Nephron (organoid): ENCODE measurements around the gene NEIL3.

ENCODE experiments used
- H3K27ac Mint-ChIP-seq, 3 experiments: 2 replicates each; pipeline ENCODE4 v1.8.0; 2020; ENCODE audit warnings: mixed read lengths in 3 of 3, mild to moderate bottlenecking in 2 of 3, moderate library complexity in 1 of 3
- H3K27me3 Mint-ChIP-seq: 2 replicates; pipeline ENCODE4 v1.8.0; 2021; ENCODE audit warnings: low read depth, mild to moderate bottlenecking, moderate library complexity, mixed read lengths
- H3K36me3 Mint-ChIP-seq: 2 replicates; pipeline ENCODE4 v1.8.0; 2020; ENCODE audit warnings: low read depth, mixed read lengths
- H3K4me1 Mint-ChIP-seq: 2 replicates; pipeline ENCODE4 v1.8.0; 2020; ENCODE audit warnings: mixed read lengths
- H3K4me3 Mint-ChIP-seq, 3 experiments: 2 replicates each; pipeline ENCODE4 v1.8.0; 2020; ENCODE audit warnings: mild to moderate bottlenecking in 3 of 3, mixed read lengths in 3 of 3, moderate library complexity in 2 of 3
- H3K9me3 Mint-ChIP-seq: 2 replicates; pipeline ENCODE4 v1.8.0; 2020; ENCODE audit warnings: mixed read lengths
- TF ChIP-seq, protein P1 (sequence below), 3 experiments: fragments of 200-600 bp; sonication (generic); IDR thresholded peaks; one replicate each; pipeline ENCODE4 v1.5.0; 2021; ENCODE audit warnings: antibody characterized with exemption in 3 of 3; ENCODE audit not compliant: unreplicated experiment in 3 of 3

Gene NEIL3

DNA sequence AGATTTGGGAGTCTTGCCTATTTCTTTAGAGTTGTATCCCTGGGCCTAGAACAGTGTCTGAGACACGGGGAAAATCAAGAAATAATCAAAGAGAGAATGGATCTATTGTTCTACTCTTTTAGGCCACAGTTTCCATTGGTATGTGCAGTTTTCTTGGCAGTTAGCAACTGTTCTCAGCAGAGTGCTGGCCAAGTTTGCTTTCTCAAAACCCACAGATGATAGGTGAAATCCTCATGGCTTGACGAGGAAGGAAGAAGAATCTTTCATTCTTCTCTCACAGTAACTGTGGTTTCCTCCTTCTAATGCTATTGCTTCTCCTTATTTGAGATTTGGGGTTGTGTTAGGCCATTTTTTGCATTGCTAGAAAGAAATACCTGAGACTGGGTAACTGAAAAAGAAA lies 90.4 kb downstream of the NEIL3 start:
- H3K4me1 Mint-ChIP-seq, result peaks cover 11% of the 10 kb centered on the region
- no peak overlapping the region for H3K4me3 Mint-ChIP-seq
- TF ChIP-seq, protein P1, sequence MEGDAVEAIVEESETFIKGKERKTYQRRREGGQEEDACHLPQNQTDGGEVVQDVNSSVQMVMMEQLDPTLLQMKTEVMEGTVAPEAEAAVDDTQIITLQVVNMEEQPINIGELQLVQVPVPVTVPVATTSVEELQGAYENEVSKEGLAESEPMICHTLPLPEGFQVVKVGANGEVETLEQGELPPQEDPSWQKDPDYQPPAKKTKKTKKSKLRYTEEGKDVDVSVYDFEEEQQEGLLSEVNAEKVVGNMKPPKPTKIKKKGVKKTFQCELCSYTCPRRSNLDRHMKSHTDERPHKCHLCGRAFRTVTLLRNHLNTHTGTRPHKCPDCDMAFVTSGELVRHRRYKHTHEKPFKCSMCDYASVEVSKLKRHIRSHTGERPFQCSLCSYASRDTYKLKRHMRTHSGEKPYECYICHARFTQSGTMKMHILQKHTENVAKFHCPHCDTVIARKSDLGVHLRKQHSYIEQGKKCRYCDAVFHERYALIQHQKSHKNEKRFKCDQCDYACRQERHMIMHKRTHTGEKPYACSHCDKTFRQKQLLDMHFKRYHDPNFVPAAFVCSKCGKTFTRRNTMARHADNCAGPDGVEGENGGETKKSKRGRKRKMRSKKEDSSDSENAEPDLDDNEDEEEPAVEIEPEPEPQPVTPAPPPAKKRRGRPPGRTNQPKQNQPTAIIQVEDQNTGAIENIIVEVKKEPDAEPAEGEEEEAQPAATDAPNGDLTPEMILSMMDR (IDR thresholded peaks at IDR 0.05; ENCODE audit: unreplicated experiment in 3 of 3), result no peak
- H3K27ac Mint-ChIP-seq, result no peak overlapping the region
- H3K27me3 Mint-ChIP-seq, result no peaks in the 10 kb centered on the region
- no peaks in the 10 kb centered on the region for H3K36me3 Mint-ChIP-seq
- H3K9me3 Mint-ChIP-seq, result peaks cover 7% of the 10 kb centered on the region

GRCh38 chr4:177401658-177402273 lies 92.1 kb downstream of the NEIL3 start:
- Mint-ChIP-seq H3K4me1 (peaks cover 11% of the 10 kb centered on the region), H3K27me3 (no peaks in the 10 kb centered on the region), H3K9me3 (peaks cover 7% of the 10 kb centered on the region), H3K36me3 (no peaks in the 10 kb centered on the region), H3K4me3 (no peak overlapping the region), H3K27ac (peak overlapping the region in 1 of 3 experiments; percentile 10)
- TF ChIP-seq, protein P1 (IDR thresholded peaks at IDR 0.05; ENCODE audit: unreplicated experiment in 3 of 3), result no peak

DNA sequence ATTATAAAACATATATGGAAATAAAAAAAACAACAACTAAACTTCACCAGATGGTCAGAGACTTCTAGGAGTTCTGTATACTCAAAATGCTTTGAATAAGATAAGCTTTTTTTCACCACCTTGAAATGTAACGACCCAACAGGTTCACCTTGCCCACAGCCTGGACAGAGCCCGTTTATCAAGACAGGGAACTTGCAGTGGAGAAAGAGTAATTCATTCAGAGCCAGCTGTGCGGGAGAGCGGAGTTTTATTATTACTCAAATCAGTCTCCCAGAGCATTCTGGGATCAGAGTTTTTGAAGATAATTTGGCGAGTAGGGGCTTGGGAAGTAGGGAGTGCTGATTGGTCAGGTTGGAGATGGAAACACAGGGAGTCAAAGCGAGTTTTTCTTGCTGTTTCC lies 94.1 kb downstream of the NEIL3 start:
- Mint-ChIP-seq H3K9me3 (peaks cover 3% of the 10 kb centered on the region), H3K4me1 (peaks cover 11% of the 10 kb centered on the region), H3K36me3 (no peaks in the 10 kb centered on the region), H3K4me3 (no peak overlapping the region), H3K27ac (peak overlapping the region in 1 of 3 experiments; percentile 89), H3K27me3 (no peaks in the 10 kb centered on the region)
- TF ChIP-seq, protein P1 (IDR thresholded peaks at IDR 0.05; ENCODE audit: unreplicated experiment in 3 of 3), result no peak

DNA sequence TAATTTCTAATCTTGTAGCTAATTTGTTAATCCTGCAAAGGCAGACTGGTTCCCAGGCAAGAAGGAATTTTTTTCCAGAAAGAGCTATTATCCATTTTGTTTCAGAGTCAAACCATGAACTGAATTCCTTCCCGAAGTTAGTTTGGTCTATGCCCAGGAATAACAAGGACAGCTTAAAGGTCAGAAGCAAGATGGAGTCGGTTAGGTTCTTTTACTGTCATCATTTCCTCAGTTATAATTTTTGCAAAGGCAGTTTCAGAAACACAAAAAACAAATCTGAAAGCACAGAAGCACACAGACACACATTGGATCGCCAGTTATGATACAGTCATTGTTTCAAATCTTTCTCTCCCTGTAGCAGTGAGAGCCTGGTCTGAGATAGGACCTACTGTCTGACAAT lies 94.7 kb downstream of the NEIL3 start:
- Mint-ChIP-seq H3K4me3 (no peak overlapping the region), H3K4me1 (peaks cover 11% of the 10 kb centered on the region), H3K9me3 (peaks cover 3% of the 10 kb centered on the region), H3K27me3 (no peaks in the 10 kb centered on the region), H3K27ac (peak overlapping the region in 1 of 3 experiments; percentile 75), H3K36me3 (no peaks in the 10 kb centered on the region)
- TF ChIP-seq, protein P1 (IDR thresholded peaks at IDR 0.05; ENCODE audit: unreplicated experiment in 3 of 3), result no peak

- Mint-ChIP-seq H3K27me3 (no peaks in the 10 kb centered on the region), H3K27ac (peak overlapping the region in 2 of 3 experiments; percentile 19 to 75), H3K4me1 (peaks cover 11% of the 10 kb centered on the region), H3K9me3 (peaks cover 6% of the 10 kb centered on the region), H3K4me3 (no peak overlapping the region), H3K36me3 (peaks cover 3% of the 10 kb centered on the region)
- TF ChIP-seq, protein P1 (IDR thresholded peaks at IDR 0.05; ENCODE audit: unreplicated experiment in 3 of 3), result no peak
These were observed 95.3 kb downstream of the NEIL3 start for GRCh38 chr4:177404986-177405385.

GRCh38 chr4:177405508-177405907 lies 95.8 kb downstream of the NEIL3 start:
- peaks cover 3% of the 10 kb centered on the region for H3K36me3 Mint-ChIP-seq

More at GRCh38 chr4:177405508-177405907, 95.8 kb downstream of the NEIL3 start:
- peak overlapping the region in 1 of 3 experiments; percentile 75 for H3K27ac Mint-ChIP-seq
- H3K9me3 Mint-ChIP-seq, result peaks cover 7% of the 10 kb centered on the region
- H3K27me3 Mint-ChIP-seq, result no peaks in the 10 kb centered on the region
- H3K4me1 Mint-ChIP-seq, result peaks cover 11% of the 10 kb centered on the region
- TF ChIP-seq, protein P1 (IDR thresholded peaks at IDR 0.05; ENCODE audit: unreplicated experiment in 3 of 3), result no peak
- H3K4me3 Mint-ChIP-seq, result no peak overlapping the region
